ENCODE data around the gene HVCN1.
A peak's percentile ranks its signal among the peaks of the same experiment; 100 is the strongest.

The HVCN1 gene

GRCh38 chr12:110613771-110614684, 74.9 kb downstream of the HVCN1 start, which contains the start of gene TCTN1:
TCTN1 (plus strand) TSS chr12:110614129; CDS start chr12:110614183, 54 bp downstream.
- DNase-seq: peak; percentile 95

GRCh38 chr12:110613071-110613770, 75.7 kb downstream of the HVCN1 start:
- no peak for DNase-seq

- no peak for DNase-seq
These were observed 82.7 kb downstream of the HVCN1 start for GRCh38 chr12:110606253-110606611.

GRCh38 chr12:110602085-110602814, 86.7 kb downstream of the HVCN1 start:
- peak; percentile 40 for DNase-seq

GRCh38 chr12:110600254-110600653, 88.7 kb downstream of the HVCN1 start:
- no peak for DNase-seq

GRCh38 chr12:110599334-110599733, 89.6 kb downstream of the HVCN1 start:
- no peak for DNase-seq

Measured in activated gamma-delta T cell treated with Interleukin-2 at 50 U/mL for 16 hours (primary cell).